Measurements from ENCODE around the gene MAGEA4. TPM values are rescaled to one million over a fixed set of nuclear protein-coding genes. Genes with fewer than 3 reads are reported as not detected.

Gene MAGEA4
- total and polyA plus RNA-seq, 2 of the 8 experiments (the other 6 are each of a cell fraction or from before 2014, with no cell fraction given), result 0.45 to 0.67 TPM

DNA sequence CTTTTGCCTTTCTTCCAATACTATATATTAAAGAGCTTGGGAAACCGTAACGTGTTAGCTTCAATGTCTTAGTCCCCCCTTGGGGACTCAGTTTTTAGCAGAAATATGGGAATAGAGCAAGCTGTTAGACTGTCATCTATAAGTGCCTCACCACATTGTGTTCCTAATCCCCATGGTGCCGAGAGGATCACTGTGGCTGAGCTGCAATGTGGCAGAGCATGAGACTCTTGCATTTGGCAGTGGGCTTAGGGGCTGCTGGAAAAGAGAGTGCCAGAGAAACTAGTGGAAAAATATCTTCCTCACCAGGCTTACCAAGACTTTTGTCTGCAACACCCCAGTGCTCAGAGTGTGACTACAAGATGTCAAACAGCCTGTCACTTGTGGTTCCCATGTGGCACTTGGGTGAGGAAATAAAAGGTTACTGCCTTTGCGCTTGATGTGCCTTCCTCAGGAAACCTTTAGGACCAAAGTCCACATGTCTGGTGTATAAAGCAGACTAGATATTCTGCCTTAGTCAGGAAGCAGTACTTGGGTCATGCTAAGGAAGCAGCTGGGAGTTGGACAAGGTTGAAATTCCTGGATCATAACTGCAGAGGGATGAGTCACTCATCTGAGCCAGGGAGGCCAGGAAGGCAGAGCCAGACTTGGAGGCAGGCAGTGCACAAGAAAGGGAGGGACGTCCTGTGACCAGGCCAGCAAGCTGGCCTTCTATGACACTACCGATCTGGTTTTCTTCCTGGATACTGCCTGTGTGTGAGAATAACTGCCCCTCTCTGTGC, 9.7 kb upstream of the MAGEA4 start:
- no peak for DNase-seq (ENCODE audit: low read depth in 1 of 2, low spot score in 2 of 2)

More for the DNA sequence above, 9.7 kb upstream of the MAGEA4 start:
- POLR2A ChIA-PET (ENCODE audit: partially characterized antibody), result no interaction called here
- no peaks in the 10 kb centered on the region for H3K79me2 ChIP-seq (ENCODE audit: control insufficient read depth in 1 of 2, insufficient read depth in 2 of 2, low read length in 2 of 2)
- no peak overlapping the region for H3K4me3 ChIP-seq (ENCODE audit: extremely low read depth in 1 of 4, insufficient read depth in 2 of 4, low read depth in 3 of 4, low read length in 4 of 4)
- no peaks in the 10 kb centered on the region for H4K20me1 ChIP-seq (replicated peaks in 1 of 2; ENCODE audit: control insufficient read depth in 1 of 2, insufficient read depth in 2 of 2, low read length in 2 of 2)
- no peak overlapping the region for H4K91ac ChIP-seq (replicated peaks; ENCODE audit: insufficient read length, low read length)
- H2AFZ ChIP-seq (ENCODE audit: low read length), result no peak overlapping the region
- no peaks in the 10 kb centered on the region for H3K23me2 ChIP-seq (ENCODE audit: low read depth, low read length)
- H2AK5ac ChIP-seq (ENCODE audit: low read depth, low read length), result no peak overlapping the region
- H4K5ac ChIP-seq (ENCODE audit: insufficient read length, low read depth, low read length), result no peak overlapping the region
- H3K79me1 ChIP-seq (ENCODE audit: low read depth, low read length), result no peaks in the 10 kb centered on the region
- no peaks in the 10 kb centered on the region for H3K36me3 ChIP-seq (ENCODE audit: control insufficient read depth in 2 of 4, insufficient read depth in 4 of 4, low read length in 3 of 4)
- H2BK120ac ChIP-seq (replicated peaks; ENCODE audit: low read depth, low read length), result no peak overlapping the region
- H3K4me2 ChIP-seq (ENCODE audit: insufficient read depth in 1 of 2, low read depth in 2 of 2, low read length in 2 of 2), result no peak overlapping the region
- H3K27ac ChIP-seq (ENCODE audit: low read depth, low read length), result no peak overlapping the region
- H3K4ac ChIP-seq (replicated peaks; ENCODE audit: insufficient read length, low read depth, low read length), result no peak overlapping the region
- no peak overlapping the region for H3K56ac ChIP-seq (replicated peaks; ENCODE audit: insufficient read length, low read depth, low read length)
- H2BK20ac ChIP-seq (ENCODE audit: low read length), result no peak overlapping the region
- no peak overlapping the region for H3K23ac ChIP-seq (ENCODE audit: insufficient read length)
- H4K8ac ChIP-seq (ENCODE audit: extremely low read depth, insufficient read depth, low read length), result no peak overlapping the region
- no peak overlapping the region for H2BK12ac ChIP-seq (ENCODE audit: low read depth, low read length)
- no peak overlapping the region for H3K18ac ChIP-seq (ENCODE audit: extremely low read depth, low read length)
- no peak overlapping the region for H2BK15ac ChIP-seq (ENCODE audit: low read length)
- H3K14ac ChIP-seq (ENCODE audit: insufficient read length), result no peak overlapping the region
- FAIRE-seq, result no peak
- no peaks in the 10 kb centered on the region for H3K4me1 ChIP-seq (replicated peaks in 1 of 4; ENCODE audit: control insufficient read depth in 3 of 4, insufficient read depth in 4 of 4, low read length in 3 of 4)
- H3K27me3 ChIP-seq (replicated peaks in 1 of 4; ENCODE audit: control insufficient read depth in 3 of 4, extremely low read depth in 1 of 4, insufficient read depth in 3 of 4, low read length in 3 of 4), result no peaks in the 10 kb centered on the region
- H3K9me3 ChIP-seq (ENCODE audit: insufficient read depth in 2 of 2, low read depth in 1 of 2, low read length in 1 of 2), result no peaks in the 10 kb centered on the region
- H2BK5ac ChIP-seq (ENCODE audit: low read depth, low read length), result no peak overlapping the region
- no peak overlapping the region for H3K9ac ChIP-seq (replicated peaks in 1 of 4; ENCODE audit: extremely low read depth in 1 of 4, low read depth in 3 of 4, low read length in 3 of 4)
- 72% methylated on average over 4 of the region's 6 CpGs; no CpG with 5 or more reads in 1 of the 2 experiments for WGBS, 2 experiments (ENCODE audit: extremely low coverage in 1 of 2, insufficient coverage in 1 of 2, insufficient read length in 1 of 2, insufficient replicate concordance in 2 of 2, low coverage in 1 of 2, low lambda C conversion rate in 2 of 2, missing lambda C conversion rate in 1 of 2)
- CTCF ChIA-PET (ENCODE audit: partially characterized antibody), result no interaction called here
- TF ChIP-seq, protein P1, sequence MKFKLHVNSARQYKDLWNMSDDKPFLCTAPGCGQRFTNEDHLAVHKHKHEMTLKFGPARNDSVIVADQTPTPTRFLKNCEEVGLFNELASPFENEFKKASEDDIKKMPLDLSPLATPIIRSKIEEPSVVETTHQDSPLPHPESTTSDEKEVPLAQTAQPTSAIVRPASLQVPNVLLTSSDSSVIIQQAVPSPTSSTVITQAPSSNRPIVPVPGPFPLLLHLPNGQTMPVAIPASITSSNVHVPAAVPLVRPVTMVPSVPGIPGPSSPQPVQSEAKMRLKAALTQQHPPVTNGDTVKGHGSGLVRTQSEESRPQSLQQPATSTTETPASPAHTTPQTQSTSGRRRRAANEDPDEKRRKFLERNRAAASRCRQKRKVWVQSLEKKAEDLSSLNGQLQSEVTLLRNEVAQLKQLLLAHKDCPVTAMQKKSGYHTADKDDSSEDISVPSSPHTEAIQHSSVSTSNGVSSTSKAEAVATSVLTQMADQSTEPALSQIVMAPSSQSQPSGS (IDR thresholded peaks at IDR 0.05; ENCODE audit: low read length), result no peak
- TF ChIP-seq, protein P2, sequence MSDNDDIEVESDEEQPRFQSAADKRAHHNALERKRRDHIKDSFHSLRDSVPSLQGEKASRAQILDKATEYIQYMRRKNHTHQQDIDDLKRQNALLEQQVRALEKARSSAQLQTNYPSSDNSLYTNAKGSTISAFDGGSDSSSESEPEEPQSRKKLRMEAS (IDR thresholded peaks at IDR 0.05), result no peak
- TF ChIP-seq ZNF274 (IDR thresholded peaks at IDR 0.05; ENCODE audit: borderline replicate concordance, extremely low read depth, low read length) (no peak), SP2 (IDR thresholded peaks at IDR 0.05; ENCODE audit: low read length) (no peak), USF2 (IDR thresholded peaks at IDR 0.05; ENCODE audit: low read length) (no peak), CHD2 (IDR thresholded peaks at IDR 0.05; ENCODE audit: low read length) (no peak), HDAC6 (IDR thresholded peaks at IDR 0.05; ENCODE audit: low read depth, low read length) (no peak), ASH2L (IDR thresholded peaks at IDR 0.05; ENCODE audit: low read length) (no peak)
- TF ChIP-seq, protein P3, sequence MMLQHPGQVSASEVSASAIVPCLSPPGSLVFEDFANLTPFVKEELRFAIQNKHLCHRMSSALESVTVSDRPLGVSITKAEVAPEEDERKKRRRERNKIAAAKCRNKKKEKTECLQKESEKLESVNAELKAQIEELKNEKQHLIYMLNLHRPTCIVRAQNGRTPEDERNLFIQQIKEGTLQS (IDR thresholded peaks at IDR 0.05; ENCODE audit: insufficient read depth, low read depth, low read length), result no peak
